ENCODE results near the gene ACP7.
"Not testable (repeated sequence)": the region's sequence is repeated elsewhere in the genome, so short reads cannot be mapped to it uniquely, and the experiment has no call there.

ACP7 gene

DNA sequence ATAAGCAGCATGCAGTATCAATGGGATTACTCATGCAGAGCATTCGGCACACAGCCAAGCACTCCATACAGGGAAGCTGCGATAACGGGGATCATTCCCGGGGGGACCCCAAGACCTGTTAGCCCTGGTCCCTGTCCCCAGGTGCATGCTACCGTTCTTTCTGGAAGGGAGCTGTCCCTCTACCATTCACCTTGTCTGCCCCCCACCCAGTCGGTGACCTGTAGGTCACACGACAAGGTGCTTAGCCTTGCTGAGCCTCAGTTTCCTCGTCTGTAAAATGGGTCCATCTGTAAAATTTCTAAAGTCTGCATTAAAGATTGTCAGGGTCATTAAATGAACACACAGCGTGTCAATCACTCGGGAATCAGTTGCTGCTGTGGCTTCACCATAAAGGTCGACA is 6.8 kb upstream of the ACP7 start:
- no peak for DNase-seq

DNA sequence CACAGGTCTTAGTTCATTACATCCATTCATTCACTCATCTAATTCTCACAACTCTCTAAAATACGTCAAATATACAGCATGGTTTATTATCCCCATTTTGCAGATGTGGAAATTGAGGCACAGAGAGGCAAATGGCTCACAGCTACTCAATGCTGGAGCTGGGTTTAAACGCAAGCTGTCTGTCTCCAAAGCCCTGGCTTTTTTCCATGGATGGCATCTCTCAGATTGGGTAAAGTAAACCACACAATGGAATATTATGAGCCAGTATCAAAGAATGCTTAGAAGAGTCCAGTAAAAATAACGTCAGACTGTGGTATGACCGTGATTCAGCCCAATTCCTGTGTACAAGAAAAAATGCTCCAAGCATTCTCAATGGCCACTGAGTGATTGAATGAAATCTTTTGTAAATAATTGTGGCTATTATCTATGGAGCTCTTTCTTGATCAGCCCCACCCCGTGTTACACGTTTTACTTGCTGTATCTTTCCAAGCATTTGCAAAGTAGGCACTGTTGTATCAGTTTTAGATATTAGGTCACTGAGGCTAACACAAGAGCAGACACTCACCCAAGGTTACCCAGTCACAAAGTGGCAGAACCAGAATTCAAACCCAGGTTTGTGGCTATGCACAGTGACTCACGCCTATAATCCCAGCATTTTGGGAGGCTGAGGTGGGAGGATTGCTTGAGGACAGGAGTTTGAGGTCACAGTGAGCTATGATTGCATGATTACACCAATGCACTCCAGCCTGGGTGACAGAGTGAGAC is 5.5 kb upstream of the ACP7 start:
- peak in 27 of 58 donors; percentile 6 to 89 (median 42) for DNase-seq

DNA sequence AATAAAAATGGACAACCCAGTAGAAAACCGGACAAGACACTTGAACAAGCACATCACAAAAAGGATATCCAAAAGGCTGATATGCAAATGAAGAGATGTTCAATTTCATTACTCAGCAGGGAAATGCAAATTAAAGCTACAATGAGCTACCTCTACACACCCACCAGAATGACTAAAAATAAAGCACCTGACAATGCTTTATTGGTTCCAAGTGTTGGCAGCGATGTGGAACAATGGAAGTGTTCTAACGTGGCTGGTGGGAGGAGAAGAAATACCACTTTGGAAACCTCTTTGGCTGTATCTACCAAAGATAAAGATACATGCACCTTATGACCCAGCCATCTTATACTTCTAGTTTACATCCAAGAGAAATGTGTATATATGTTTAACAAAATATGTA is 3.7 kb upstream of the ACP7 start:
- DNase-seq, result no peak

DNA sequence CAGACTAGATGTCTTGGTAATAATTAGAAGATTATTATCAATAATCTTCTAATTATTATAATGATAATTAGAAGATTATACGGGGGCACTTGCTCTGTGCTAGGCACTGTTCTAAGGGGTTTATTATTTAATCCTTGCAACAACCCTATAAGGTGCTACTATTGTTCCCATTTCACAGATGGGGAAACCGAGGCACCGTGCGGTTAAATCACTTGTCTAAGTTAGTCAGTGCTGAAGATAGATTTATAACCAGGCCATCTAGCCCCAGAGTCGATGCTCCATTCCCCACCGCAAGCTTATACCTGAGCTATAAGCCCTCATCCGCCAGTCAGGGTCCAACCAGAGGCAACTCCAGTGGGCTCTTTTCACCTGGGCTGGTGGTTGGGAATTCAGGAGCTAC is 2.0 kb upstream of the ACP7 start:
- no peak for DNase-seq

DNA sequence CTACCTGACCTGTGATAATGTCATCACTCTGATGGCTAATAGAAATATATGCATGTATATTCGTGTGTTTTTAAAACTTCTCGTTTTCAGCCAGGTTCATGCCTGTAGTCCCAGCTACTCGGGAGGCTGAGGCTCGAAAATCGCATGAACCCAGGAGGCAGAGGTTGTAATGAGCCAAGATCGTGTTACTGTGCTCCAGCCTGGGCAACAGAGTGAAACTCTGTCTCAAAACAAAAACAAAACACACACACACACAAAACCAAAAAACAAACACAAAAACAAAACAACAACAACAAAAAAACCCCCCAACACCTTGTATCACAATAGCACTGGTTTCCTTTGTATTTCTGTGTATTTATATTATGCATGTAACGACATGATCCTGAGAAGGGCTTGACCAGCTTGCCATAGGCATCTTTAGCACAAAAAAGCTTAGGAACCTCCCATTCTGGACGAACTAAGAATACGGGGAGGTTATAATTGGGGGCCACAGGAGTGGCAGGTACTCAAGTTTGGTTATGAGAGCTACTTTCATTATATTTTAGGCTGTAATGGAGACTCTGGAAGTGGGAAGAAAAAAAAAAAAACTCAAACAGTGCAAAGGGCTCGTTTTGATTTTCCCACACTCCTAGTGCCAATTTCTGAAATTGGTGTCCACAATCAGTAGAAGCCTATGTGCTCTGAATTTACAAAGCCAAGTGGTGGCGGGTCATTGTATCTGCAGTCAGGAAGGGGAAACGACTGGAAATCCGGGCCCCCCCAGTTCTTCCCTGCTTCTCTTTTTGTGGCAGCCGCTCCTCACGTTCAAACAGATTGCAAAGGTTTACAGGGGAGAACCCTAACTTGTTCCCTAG is 1.2 kb upstream of the ACP7 start:
- peak in 23 of 58 donors; percentile 2 to 60 (median 19) for DNase-seq

DNA sequence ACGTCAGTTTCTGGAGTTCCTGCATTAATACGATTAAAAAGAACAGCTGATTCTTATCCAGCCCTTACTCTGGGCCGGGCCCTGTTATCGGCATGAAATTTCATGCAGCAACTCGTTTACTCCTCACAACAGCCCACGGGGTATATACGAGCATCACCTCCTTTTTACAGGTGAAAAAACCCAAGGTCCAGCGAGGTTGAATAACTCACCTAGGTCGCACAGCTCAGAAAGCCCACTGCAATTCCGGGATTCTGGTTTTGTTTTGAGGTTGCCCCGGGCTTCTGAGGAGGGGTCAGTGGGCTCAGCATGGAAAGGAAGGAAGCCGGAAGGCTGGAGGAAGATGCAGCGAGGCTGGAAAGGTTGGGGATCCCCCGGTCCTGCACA is 577 bp upstream of the ACP7 start:
- no peak for DNase-seq

DNA sequence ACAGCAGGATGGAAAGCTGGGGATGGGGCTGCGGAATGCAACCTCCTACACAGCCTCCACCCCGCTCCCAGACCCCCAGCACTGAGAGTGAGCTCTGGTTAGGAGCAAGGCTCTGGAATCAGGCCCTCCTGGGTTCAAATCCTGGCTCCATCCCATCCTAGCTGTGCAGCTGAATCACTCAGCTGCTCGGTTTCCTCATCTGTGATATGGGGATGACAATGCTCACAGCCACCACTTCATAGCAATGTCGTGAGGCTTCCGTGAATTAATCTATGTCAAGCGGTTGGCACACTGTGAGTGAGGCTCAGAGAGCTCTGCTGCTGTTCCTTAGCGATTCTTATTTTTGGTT is 538 bp downstream of the ACP7 start:
- DNase-seq, result no peak

DNA sequence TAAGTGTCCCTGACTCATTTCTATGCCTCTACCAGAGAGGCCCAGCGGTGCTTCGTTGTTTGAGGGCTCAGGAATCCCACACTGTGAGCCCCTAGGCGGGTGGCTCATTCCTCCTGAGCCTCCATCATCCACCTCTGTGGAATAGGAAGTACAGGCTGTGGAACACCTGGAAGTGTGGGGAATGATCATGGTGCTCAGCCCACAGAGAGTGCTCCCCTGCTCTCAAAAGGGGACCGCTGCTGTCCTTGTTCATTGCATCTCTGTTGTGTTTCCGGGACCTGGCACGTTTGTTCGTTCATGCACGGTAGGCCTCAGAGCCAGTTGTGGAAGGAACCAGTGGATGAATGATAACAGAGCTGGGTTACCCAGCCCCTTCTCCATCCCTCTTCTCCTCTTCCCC is 1.2 kb downstream of the ACP7 start:
- no peak for DNase-seq

DNA sequence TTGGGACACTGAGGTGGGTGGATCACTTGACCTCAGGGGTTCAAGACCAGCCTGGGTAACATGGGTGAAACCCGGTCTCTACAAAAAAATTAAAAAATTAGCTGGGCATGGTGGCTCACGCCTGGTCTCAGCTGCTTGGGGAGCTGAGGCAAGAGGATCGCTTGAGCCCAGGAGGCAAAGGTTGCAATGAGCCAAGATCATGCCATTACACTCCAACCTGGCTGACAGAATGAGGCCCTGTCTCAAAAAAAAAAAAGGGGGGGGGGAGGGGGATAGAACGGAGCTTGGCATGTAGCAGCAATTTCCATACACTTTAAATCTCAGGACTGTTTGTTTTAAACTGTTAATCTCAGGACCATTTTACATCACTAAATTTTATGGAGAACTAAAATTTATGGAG is 2.2 kb downstream of the ACP7 start:
- DNase-seq, result no peak

DNA sequence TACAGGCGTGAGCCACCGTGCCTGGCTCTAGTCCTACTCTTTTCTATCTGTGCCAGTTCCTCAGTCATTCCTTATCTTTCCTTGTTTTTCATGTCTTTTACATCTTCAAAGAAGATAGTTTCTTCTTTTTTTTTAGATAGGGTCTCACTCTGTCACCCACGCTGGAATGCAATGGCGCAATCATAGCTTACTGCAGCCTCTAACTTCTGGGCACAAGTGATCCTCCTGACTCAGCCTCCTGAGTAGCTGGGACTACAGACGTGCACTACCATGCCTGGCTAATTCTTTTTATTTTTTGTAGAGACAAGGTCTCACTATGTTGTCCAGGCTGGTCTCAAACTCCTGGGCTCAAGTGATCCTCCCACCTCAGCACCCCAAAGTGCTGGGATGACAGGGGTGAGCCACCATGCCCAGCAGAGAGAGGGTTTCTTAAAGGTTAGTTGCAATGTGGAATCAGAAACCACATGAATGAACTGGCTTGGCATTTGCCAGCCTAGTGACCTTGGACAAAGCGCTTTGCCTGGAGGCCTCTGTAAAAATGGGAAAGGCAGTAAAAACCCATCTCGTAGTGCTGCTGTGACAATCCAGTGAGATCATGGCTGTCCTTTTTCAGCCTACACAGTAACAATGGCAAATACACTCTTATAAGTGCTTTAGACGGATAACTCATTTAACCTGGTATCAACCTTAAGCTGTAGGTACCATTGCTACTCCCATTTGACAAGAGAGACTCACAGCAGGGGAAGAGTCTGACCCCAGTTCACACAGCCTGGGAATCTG is 3.9 kb downstream of the ACP7 start:
- DNase-seq, result no peak

DNA sequence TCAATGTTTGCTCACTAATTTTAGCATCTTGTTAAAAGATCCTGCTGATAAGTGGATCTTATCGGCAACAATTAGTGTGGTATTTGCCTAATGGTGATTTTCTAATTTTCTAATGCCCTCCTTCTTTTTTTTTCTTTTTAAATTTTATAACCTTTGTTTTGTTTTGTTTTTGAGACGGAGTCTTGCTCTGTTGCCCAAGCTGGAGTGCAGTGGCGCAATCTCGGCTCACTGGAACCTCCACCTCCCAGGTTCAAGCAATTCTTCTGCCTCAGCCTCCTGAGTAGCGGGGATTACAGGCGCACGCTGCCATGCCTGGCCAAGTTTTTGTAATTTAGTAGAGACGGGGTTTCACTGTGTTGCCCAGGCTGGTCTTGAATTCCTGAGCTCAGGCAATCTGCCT is 5.8 kb downstream of the ACP7 start:
- not testable (repeated sequence) for DNase-seq

DNA sequence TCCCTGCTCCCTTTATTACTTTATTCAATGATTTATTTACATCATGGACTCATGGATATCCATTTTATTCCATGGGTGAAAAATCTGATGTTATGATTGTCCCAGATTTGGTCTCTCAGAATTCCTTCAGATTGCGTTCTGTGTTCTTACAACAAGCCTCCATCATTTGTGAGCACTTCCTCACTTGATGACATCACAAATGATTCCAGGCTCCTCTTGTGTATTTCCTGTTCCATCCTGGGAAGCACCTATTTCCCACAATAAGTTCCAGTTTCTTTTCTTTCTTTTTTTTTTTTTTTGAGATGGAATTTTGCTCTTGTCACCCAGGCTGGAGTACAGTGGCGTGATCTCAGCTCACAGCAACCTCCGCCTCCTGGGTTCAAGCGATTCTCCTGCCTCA is 6.7 kb downstream of the ACP7 start:
- no peak for DNase-seq

DNA sequence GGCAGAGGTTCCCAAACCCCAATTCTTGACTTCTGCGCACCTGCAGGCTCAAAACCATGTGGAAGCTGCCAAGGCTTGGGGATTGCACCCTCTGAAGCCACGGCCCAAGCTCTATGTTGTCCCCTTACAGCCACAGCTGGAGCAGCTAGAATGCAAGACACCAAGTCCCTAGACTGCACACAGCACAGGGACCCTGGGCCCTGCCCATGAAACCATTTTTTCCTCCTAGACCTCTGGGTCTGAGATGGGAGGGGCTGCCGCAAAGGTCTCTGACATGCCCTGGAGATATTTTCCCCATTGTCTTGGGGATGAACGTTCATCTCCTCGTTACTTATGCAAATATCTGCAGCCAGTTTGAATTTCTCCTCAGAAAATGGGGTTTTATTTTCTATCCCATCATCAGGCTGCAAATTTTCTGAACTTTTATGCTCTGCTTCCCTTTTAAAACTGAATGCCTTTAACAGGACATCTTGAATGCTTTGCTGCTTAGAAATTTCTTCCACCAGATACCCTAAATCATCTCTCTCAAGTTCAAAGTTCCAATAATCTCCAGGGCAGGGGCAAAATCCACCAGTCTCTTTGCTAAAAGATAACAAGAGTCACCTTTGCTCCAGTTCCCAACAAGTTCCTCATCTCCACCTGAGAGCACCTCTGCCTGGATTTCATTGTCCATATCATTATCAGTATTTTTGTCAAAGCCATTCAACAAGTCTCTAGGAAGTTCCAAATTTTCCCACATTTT is 11.8 kb downstream of the ACP7 start:
- not testable (repeated sequence) for DNase-seq

DNA sequence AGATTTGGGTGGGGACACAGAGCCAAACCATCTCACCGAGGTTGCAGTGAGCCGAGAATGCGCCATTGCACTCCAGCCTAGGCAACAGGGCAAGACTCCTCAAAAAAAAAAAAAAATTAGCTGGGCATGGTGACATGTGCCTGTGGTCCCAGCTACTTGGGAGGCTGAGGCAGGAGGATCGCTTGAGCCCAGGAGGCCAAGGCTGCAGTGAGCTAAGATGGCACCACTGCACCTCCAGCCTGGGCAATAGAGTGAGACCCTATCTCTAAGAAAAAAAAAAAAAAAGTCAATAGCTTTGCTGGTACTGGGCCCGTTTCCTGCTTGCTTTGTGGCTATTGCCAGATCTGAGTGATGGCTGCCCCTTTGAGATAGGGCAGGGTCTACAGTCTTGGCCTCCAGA is 13.1 kb downstream of the ACP7 start:
- no peak for DNase-seq

DNA sequence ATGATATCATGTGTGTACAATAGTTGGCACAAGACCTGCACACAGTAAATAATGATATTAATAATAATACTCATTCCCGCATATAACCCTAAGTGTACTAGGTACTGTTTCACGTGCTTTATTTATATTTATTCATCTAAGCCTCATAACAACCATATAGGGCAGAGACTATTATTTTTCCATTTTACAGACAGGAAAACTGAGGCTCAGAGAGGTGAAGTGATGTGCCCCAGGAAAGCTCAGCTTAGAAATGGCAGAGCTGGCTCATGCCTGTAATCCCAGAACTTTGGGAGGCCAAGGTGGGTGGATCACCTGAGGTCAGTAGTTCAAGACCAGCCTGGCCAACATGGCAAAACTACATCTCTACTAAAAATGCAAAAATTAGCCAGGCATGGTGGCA is 13.6 kb downstream of the ACP7 start:
- no peak for DNase-seq

DNA sequence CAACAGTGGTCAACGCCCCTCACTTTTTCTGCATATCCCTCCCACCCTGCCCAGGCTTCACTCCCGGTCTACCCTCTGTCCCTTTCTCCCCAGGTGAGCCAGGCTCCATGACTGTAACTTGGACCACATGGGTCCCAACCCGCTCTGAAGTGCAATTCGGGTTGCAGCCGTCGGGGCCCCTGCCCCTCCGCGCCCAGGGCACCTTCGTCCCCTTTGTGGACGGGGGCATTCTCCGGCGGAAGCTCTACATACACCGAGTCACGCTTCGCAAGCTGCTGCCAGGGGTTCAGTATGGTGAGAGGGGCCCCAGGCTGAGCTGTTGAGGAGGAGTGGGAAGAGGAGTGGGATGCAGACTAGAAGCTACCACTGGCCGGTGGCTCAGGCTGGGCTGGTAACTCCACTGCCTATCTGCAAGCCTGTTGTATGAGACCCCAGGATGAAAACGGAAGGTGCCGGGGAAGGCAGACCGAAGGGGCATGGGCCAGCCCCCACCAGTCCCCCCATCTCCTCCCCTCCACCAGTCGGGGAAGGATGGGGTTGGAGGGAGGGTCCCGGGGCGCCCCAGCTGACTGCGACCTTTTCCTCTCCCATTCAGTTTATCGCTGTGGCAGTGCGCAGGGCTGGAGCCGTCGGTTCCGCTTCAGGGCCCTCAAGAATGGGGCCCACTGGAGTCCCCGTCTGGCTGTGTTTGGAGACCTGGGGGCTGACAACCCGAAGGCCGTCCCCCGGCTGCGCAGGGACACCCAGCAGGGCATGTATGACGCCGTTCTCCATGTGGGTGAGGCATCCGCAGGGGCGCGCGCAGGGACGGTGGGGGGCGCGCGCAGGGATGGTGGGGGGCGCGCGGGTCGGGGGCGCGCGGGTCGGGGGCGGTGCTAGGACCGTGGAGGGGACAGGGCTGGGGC is 14.4 kb downstream of the ACP7 start:
- DNase-seq, result no peak

DNA sequence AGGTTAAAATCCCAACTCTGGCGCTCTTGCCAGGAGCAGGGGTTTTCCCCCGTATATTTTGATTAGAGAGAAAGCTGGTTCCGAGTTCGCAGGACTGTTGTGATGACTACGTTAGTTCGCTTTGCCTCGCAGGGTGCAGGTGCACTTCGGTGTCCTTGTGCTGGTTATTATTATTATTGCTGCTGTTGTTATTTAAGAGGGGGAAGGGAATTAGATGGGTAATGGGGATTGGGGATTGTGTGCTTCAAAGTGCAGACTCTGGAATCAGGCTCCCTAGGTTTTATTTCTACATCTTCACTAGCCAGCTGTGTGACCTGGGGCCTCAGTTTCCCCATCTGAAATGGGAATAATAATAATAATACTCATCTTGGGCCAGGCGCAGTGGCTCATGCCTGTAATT is 15.2 kb downstream of the ACP7 start:
- no peak for DNase-seq

DNA sequence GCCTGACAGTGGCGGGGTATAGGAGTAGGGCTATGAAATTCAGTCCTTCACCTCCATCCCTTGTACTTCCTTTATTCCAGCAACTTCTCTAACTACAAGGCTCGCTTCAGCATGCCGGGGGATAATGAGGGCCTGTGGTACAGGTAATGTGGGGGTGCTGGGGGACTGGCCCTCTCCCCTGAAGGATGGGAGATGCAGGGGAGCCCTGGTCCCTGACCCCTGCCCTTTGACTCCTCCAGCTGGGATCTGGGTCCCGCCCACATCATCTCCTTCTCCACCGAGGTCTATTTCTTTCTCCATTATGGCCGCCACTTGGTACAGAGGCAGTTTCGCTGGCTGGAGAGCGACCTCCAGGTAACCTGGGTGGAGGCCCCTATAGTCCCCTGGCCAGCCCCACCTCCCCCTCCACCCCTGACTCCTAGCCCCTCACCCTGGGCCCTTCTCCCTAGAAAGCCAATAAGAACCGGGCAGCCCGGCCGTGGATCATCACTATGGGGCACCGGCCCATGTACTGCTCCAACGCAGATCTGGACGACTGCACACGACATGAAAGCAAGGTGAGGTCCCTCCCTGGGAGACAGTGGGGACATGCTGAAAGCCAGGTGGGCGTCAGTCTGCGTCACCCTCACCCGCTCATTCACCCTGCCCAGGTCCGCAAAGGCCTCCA is 16.5 kb downstream of the ACP7 start:
- no peak for DNase-seq

DNA sequence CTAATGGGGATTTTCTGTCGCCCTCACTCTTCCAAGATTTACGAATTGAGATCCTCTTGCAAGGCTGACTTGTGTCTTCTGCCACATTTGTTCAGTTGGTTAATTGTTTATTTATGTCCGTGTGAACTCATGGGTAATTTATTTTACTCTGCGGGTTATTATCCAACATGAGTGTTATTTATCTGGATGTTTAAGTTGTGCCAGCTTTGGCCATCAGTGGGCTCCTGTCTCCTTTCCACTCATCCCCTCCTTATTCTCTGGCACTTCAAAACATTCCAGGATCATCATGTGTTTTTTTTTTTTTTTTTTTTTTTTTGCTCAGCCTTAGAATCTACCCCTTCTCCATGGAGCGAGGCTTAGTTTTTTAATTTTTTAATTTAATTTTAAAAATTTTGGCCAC is 19.0 kb downstream of the ACP7 start:
- no peak for DNase-seq

DNA sequence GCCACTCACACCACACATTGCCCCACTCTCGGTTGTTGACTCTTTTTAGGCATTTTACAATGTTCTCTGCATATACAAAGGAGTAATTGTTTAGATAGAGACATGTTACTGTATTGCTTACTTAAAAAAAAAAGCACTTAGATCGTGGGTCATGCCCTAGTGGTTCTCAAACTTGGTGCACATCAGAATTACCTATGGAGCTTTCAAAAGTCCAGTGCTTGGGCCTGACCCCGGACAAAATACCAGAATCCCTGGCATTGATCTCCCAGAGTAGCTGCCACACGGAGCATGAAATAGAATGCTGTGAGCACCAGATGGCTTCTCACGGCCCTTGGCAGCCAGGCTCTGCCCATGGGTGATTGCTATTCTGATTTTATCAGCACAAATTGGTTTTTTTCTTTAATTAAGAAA is 20.0 kb downstream of the ACP7 start:
- peak in 17 of 58 donors; percentile 1 to 52 (median 16) for DNase-seq
